ENCODE data around the gene BSND.

BSND gene

DNA sequence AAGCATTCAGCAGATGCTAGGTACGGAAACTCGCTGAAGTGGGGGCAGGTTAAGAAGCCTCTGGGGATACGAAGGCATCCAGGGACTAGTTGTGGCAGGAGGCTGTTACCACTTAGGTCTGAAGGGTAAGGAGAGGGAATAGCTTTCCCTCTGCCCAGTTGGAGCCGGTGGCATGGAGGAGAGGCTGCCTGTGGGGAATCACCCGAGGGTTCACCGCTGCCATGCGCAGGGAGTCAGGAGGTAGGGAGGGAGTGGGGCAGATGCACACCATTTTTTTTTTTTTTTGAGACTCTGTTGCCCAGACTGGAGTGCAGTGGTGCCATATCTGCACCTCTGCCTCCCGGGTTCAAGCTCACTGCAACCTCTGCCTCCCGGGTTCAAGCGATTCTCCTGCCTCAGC is 46.7 kb downstream of the BSND start:
- no peak for DNase-seq (ENCODE audit: low read depth in 1 of 2, low spot score in 1 of 2)

DNA sequence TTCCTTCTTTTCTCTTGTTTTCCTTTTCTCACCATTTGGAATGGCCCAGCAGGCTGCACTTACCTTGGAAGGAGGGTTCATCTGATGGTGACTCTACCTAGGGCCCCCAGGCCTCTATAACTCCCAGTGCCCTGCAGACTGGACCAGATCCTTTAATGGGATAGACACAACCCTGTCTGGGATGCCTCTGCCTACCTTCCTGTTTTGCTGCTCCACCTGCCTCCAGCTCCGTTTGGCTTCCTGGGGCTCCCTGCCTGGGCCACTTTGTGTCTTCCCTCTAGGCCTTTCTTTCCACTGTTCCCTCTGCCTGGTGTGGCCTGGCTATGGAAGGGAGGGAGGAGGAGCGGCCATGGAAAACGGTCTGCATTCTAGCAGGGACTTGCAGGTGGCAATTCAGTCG is 48.1 kb downstream of the BSND start:
- no peak for DNase-seq (ENCODE audit: low read depth in 1 of 2, low spot score in 1 of 2)

DNA sequence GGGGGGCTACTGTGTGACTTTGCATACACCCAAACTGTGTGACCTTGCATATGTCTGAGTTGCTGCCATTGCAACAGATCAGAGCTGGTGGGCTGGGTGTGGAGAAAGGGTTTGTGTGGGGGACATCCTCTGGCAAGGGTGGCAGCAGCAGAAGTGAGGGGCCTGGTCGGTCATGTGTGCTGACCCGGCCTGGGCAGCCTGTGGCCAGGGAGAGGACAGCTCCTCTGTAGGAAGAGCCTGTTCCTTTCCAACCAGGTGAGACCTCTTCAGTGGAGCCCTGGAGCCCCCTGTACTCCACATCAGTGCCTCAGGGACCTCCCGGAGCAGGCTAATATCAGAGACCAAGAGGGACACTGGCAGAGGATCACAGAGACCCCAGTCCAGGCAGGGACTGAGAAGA is 48.9 kb downstream of the BSND start:
- no peak for DNase-seq (ENCODE audit: low read depth in 1 of 2, low spot score in 1 of 2)

DNA sequence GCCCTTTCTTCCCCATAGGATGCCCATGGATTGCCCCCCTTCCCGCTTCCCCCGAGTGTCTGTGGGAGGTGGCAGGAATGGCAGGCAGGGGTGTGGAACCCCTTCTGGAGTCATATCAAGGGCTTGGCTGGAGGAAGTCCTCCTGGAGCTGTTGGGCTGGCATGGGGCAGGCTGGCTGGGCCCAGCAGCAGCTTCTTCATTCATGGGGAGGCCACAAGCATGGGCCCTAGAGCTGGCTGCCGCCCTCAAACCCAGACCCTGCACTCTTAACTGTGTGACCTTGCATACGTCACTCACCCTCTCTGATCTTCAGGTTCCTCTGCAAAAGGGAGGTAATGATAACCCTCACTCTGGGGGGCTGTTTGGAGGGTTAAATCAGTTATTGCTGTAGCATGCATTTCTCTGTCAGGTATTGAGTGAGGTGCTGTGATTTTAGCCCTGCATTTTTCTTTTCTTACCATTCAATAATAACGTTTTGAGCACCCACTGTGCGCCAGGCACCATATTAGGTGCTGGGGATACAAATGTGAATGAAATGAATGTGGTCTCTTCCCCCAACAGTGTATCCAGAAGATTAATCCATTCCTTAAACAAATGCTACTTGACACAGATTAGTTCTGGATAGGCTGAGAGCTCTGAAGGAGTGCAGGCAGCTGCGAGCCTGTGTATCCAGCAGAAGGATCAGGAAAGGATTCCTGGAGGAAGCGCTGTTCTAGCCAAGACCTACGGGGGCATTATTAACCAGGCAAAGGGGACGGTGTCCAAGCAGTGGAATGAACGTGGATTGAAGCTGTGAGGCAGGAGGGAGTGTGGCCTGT is 49.9 kb downstream of the BSND start:
- DNase-seq (ENCODE audit: low read depth in 1 of 2, low spot score in 1 of 2) = no peak

DNA sequence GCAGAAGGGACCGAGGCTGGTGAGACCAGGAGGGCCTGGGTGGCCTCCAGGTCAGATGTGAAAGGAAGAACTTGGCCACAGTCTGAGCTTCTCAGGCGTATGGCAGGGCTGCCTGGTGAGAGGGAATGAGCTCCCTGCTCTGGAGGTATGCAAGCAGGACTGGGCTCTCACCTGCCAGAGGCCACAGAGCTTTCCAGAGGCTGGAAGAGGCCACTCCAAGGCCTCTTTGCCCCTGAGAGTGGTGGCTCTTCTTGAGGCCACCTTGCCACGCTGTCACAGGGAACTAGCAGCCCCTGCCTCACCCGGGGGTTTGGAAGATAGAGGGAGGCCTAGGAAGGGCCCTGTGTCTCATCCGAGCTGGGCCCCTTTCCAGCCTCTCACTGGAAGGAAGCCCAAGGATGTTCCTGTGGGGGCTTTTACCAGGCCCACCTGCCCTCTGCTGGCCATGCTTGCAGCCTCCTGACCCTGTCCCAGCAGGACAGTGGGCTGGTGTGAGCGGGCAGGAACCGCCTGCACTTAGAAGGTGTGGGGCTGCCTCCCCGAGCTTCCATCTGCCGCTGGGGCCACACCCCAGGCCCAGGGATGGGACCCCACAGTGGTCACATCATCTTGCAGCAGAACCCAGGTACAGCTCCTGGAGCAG is 50.7 kb downstream of the BSND start:
- no peak for DNase-seq (ENCODE audit: low read depth in 1 of 2, low spot score in 1 of 2)

DNA sequence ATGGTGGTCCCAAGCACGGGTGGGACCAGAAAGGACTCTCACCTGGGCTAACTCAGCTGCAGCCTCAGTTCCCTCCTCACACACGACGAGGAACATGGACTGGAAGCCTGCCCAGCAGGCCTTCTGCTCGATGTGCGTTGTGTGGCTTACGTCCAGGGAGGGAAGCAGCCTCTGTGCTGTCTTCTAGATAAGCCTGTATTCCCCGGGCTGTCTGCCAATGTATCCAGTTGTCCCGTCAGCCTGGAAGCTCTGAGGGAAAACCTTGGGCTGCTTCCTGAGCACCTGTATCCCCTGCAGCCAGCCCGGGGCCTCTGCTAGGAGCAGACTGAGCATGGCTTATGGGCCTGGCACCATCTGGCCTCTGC is 51.2 kb downstream of the BSND start:
- no peak for DNase-seq (ENCODE audit: low read depth in 1 of 2, low spot score in 1 of 2)

DNA sequence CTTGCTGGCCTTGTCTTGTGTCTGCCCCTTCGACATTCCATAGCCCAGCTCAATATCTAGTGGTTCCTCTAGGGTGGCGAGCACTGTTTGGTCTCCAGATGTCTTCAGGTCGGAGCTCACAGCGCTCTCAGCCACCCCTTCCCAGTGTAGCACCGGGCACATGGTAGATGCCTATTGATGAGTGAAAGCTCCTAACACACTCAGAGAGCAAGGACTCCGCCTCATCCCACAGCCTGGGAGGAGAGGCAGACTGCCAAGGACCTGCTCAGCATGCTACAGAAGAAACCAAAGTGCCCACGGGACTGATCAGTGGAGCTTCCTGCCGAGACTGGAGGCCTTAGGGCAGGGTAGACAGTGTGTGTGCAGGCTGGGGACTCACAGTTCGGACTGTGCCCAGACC is 51.5 kb downstream of the BSND start:
- no peak for DNase-seq (ENCODE audit: low read depth in 1 of 2, low spot score in 1 of 2)

DNA sequence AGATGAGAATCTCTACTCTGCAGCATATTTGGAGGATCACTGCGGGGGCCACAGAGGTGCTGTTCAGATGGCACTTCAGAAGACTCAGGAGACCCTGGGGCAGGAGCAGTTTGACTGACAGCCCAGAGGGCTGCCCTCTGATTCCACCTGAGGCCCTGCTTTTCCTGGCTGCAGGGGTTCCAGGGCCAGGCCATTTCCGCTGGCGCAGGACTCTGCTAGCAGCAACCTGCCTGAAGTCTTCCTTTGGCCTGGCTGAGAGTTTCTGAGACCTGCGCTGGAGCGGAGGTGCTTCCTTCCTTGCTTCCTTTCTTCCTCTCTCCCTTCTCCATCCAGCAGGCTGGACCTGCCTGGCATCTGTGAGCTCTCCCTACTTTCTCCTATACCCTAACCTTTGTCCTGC is 52.4 kb downstream of the BSND start:
- no peak for DNase-seq (ENCODE audit: low read depth in 1 of 2, low spot score in 1 of 2)

DNA sequence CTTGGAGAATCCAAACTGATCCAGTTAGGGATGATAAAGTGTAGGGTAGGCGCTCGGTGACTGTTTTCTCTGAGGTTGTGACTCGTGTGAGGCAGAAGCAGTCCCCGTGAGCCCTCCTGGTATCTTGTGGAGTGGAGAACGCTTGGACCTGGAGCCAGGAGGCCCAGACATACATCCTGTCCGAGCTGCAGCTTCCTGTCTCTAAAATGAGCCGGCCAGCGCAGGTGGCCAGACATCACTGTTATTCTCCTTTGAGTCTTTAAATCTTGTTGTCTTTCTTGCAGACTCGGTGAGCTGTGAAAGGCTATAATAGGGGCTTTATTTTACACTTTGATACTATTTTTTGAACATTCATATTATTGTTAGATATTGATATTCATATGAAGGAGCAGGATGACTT is 52.9 kb downstream of the BSND start:
- no peak for DNase-seq (ENCODE audit: low read depth in 1 of 2, low spot score in 1 of 2)

DNA sequence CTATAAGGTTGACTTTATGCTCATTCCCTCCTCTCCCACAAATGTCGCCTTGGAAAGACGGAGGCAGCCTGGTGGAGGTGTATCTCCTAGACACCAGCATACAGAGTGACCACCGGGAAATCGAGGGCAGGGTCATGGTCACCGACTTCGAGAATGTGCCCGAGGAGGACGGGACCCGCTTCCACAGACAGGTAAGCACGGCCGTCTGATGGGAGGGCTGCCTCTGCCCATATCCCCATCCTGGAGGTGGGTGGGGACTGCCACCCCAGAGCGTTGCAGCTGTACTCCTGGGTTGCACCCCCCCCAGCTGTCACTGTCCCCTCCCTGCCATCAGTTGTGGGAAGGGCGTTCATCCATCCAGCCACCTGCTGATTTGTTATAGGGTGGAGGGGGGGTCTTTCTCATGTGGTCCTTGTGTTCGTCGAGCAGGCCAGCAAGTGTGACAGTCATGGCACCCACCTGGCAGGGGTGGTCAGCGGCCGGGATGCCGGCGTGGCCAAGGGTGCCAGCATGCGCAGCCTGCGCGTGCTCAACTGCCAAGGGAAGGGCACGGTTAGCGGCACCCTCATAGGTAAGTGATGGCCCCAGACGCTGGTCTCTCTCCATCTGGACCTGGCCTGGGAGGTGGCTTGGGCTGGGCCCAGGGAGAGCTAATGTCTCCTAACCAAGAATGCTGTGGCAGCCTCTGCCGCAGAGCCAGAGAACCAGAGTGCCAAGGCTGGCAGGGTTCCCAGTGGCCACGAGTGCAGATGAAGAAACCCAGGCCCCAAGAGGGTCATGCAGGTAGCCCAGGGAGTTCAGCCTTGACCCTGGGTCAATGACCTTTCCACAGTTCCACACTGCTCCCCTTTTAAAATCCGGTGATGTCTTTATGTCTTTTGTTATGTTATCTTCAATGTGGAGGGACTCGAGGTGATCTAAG is 53.7 kb downstream of the BSND start:
- no peak for DNase-seq (ENCODE audit: low read depth in 1 of 2, low spot score in 1 of 2)

DNA sequence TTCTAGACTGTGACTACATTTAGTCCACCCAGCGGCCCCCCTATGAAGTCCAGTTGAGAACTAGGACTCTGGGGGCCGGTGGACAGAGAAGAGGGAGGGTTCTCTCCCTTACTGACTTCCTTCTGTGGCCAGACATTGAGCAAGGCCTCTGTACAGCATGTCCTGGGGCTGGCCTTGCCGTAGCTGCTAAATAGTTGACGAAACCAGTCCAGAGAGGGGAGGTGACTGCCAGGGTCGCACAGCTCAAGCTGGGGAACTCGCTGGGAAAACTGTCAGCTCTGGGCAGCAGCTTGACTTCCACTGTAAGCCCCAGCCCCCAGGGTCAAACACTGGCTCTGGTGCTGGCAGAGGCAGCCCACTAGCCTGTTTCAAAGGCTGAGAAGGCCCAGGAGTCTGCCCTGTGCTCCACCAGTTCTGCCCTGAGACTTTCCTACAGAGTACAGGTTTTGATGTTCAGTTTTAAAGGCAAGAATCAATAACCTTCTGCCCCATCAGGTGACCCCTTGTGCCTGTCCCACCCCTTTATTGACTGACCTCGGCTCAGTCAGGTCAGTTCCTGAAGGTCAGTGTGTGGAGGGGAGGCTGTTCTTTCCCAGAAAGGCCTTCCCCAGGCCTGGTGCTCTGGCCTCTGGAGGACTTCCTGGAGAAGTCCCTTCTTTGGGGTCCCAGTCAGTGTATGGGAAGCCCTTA is 54.7 kb downstream of the BSND start:
- DNase-seq (ENCODE audit: low read depth in 1 of 2, low spot score in 1 of 2) = no peak

DNA sequence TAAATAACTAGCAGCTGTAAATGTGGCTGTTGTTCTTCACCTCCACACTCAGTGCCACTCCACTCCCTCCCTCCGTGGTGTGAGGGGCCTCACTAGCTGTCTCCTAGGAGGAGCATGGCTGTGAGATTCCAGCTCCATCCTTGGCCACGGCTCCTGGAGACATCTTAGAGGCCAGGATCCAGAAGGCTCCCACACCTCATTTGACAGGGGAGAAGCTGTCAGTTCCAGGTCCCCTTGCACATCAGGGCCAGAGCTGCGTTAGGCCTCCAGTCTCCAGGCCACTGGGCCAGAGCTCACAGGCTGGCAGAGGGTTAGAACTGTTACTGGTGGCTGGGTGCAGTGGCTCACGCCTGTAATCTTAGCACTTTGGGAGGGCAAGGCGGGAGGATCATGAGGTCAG is 55.7 kb downstream of the BSND start:
- no peak for DNase-seq (ENCODE audit: low read depth in 1 of 2, low spot score in 1 of 2)

DNA sequence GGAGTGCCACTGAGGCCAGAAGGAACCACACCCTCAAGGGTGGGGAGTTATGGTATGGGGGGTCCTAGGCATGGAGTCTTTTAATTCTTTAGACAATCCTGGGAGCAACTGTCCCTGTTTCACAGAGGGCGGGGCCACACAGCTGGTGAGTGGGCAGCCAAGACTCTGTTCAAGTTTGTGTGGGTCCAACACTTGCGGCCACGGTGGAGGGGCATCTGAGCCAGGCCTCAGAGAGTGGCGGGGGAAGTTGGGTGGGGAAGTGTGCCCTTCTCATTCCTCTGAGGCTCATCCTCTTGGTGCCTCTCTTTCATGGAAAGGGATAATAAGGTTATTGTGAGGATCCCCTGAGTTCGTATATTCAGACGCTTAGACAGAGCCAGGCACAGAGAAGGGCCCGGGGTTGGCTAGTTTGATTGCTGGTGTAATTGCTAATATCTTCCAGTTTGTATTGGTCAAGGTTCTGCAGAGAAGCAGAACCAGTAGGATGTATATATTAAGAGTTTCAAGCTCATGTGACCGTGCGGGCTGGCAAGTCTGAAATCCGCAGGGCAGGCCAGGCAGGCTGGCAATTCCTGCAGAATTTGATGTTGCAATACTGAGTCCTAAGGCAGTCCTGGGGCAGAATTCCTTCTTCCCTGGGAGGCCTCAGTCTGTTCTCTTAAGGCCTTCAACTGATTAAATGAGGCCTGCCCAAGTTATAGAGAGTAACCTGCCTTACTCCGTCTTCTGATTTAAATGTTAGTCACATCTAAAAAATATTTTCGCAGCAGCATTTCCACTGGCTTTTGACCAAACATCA is 56.5 kb downstream of the BSND start:
- DNase-seq (ENCODE audit: low read depth in 1 of 2, low spot score in 1 of 2) = no peak

DNA sequence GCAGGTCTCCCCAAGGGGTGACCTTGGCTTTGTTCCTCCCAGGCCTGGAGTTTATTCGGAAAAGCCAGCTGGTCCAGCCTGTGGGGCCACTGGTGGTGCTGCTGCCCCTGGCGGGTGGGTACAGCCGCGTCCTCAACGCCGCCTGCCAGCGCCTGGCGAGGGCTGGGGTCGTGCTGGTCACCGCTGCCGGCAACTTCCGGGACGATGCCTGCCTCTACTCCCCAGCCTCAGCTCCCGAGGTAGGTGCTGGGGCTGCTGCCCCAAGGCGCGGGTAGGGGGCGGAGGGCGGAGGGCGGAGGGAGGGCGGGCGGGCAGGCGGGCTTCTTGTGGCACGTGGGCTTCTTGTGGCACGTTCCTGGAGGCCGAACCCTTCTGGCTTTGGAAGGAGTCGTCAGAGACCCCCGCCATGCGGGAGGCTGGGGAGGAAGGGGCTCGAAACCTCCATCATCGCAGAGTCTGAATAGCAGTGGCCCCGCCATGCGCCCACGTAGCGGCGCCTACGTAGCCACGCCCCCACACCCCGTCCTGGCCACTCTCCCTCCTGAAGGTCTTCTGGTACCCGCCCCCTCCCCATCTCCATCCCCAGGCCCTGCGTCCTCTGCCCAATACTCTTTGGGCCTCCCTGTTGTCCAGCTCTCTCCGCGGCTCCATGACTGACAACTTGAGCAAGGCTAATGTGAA is 57.4 kb downstream of the BSND start:
- DNase-seq (ENCODE audit: low read depth in 1 of 2, low spot score in 1 of 2) = no peak

DNA sequence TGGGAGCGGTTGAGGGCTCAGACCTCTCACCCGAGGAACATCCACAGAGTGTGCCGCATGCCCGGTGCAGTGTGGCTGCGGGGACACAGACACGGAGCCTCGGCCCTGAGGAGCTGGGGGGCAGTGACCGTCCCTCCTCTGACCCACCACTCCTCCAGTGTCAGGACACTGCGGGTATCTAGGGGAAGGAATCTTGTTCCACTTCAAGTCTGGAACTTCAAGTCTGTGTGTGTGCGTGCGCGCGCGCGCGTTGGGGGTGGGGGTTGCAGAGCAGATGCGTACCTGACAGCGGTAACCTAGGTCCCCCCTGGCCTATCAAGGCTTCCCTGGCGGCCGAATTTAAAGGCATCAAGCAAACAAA is 57.9 kb downstream of the BSND start:
- DNase-seq (ENCODE audit: low read depth in 1 of 2, low spot score in 1 of 2) = no peak

DNA sequence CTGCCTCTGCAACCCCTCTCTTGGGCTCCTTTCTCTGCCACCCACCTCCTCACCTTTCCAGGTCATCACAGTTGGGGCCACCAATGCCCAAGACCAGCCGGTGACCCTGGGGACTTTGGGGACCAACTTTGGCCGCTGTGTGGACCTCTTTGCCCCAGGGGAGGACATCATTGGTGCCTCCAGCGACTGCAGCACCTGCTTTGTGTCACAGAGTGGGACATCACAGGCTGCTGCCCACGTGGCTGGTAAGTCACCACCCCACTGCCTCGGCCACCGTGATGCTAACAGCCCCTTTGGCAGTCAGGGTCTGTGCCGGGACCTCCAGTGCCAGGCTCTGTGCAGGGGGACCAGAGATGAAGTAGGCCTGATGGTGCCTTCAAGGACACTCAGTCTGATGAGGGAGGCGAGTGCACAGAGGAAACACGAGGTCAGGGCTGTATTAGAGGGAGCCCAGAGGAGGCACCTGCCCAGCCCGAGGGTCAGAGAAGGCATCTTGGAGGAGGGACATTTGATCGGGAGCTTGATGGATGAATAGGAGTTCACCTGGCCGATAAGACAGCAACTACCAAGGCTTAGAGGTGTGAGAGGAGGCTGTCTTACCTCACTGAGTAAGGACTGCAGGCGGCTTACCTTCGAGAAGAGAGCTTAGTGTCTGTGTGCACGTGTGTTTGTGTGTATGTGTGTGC is 58.7 kb downstream of the BSND start:
- no peak for DNase-seq (ENCODE audit: low read depth in 1 of 2, low spot score in 1 of 2)

DNA sequence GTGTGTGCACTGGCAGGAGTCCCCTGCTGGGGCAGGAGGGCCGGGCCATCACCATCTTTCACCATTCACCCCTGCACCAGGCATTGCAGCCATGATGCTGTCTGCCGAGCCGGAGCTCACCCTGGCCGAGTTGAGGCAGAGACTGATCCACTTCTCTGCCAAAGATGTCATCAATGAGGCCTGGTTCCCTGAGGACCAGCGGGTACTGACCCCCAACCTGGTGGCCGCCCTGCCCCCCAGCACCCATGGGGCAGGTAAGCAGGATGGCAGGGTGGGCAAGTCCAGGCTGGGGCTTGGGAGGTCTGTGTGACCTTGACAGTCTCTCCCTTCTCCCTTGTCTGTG is 59.2 kb downstream of the BSND start:
- DNase-seq (ENCODE audit: low read depth in 1 of 2, low spot score in 1 of 2) = no peak

DNA sequence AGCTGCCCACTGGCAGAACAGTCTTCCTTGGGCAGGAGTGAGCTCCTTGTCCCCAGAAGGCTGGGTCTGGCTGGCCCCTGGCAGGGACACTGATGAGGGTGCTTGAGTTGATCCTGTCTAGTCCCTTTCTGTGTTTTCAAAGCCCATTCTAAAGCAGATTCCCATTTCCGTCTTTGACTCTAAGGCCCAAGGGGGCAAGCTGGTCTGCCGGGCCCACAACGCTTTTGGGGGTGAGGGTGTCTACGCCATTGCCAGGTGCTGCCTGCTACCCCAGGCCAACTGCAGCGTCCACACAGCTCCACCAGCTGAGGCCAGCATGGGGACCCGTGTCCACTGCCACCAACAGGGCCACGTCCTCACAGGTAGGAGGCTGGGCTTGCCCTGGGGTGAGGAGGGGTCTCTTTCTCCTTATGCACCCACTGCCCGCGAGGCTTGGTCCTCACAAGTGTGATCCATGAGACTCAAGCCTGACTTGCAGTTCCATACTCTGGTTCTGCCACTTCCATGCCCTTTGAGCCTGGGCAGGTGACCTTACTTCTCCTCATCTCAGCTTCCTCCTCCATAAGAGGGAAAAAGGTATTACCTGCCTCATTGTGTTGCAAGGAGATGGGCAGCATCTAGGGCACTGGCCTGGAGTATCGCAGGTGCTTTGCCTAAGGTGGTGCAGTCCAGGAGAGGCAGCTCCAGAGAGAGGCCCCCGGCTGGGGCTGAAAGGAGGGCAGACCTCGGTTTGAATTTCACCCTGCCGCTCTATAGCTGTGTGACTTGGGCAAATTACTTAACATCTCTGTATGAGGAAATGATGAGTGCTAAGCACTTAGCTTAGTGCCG is 60.8 kb downstream of the BSND start:
- no peak for DNase-seq (ENCODE audit: low read depth in 1 of 2, low spot score in 1 of 2)

All from activated T-helper 1 cell treated with anti-CD3 and anti-CD28 coated beads, Interleukin-2, amount 50 U/mL, for 16 hours (primary cell).